IMR-90 (cell line): ENCODE results near the gene SNX32.

Experiments
- BHLHE40 ChIP-seq: fragments of 150-350 bp; IDR thresholded peaks from 2 replicates; pipeline ENCODE4 v1.6.1; 2016; ENCODE audit warnings: mild to moderate bottlenecking, low read depth, low read length
- MXI1 ChIP-seq: IDR thresholded peaks from 2 replicates; pipeline ENCODE4 v1.6.1; 2012; ENCODE audit warnings: low read depth, mild to moderate bottlenecking, low read length, moderate library complexity, borderline replicate concordance
- POLR2A ChIP-seq: IDR thresholded peaks from 2 replicates; pipeline ENCODE4 v1.6.1; 2012; ENCODE audit warnings: mild to moderate bottlenecking, low read depth, low read length
- TF ChIP-seq, protein P1 (sequence below): conservative IDR thresholded peaks from 2 replicates; pipeline ENCODE4 v1.5.1; 2012; ENCODE audit warnings: mild to moderate bottlenecking, low read depth, low read length, improper control_type of control experiment
- TF ChIP-seq, protein P2 (sequence below): fragments of 150-350 bp; IDR thresholded peaks from 2 replicates; pipeline ENCODE4 v1.6.1; 2017; ENCODE audit warnings: mild to moderate bottlenecking, antibody characterized with exemption, low read length, low read depth

DNA sequence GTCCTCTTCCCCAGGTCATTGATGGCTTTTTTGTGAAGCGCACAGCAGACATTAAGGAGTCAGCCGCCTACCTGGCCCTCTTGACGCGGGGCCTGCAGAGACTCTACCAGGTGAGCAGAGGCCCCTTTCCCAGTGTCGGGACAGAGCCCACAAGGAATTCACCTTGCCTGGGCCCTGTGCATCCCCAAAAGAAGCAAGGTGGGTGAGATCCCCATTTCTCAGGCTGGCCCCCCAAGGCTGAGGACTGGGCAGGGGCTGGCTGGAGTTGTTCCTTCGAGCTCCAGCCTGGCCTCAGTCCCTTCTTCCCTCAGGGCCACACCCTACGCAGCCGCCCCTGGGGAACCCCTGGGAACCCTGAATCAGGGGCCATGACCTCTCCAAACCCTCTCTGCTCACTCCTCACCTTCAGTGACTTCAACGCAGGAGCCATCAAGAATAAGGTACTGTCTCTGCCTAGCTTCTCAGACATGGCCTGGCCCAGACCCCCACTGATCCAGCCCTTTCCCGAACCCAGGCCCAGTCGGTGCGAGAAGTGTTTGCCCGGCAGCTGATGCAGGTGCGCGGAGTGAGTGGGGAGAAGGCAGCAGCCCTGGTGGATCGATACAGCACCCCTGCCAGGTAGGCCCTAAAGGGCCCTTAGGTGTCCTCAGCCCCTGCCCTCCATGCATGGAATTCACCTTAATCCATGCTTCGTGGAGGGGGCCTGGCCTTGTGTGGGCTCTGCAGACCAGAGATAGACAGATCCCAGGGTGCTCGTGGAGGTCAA is 31.1 kb downstream of the SNX32 start:
- no peak for TF ChIP-seq POLR2A
- TF ChIP-seq, protein P1, sequence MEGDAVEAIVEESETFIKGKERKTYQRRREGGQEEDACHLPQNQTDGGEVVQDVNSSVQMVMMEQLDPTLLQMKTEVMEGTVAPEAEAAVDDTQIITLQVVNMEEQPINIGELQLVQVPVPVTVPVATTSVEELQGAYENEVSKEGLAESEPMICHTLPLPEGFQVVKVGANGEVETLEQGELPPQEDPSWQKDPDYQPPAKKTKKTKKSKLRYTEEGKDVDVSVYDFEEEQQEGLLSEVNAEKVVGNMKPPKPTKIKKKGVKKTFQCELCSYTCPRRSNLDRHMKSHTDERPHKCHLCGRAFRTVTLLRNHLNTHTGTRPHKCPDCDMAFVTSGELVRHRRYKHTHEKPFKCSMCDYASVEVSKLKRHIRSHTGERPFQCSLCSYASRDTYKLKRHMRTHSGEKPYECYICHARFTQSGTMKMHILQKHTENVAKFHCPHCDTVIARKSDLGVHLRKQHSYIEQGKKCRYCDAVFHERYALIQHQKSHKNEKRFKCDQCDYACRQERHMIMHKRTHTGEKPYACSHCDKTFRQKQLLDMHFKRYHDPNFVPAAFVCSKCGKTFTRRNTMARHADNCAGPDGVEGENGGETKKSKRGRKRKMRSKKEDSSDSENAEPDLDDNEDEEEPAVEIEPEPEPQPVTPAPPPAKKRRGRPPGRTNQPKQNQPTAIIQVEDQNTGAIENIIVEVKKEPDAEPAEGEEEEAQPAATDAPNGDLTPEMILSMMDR, result no peak
- TF ChIP-seq, protein P2, sequence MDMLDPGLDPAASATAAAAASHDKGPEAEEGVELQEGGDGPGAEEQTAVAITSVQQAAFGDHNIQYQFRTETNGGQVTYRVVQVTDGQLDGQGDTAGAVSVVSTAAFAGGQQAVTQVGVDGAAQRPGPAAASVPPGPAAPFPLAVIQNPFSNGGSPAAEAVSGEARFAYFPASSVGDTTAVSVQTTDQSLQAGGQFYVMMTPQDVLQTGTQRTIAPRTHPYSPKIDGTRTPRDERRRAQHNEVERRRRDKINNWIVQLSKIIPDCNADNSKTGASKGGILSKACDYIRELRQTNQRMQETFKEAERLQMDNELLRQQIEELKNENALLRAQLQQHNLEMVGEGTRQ, result no peak
- no peak for TF ChIP-seq BHLHE40
- TF ChIP-seq MXI1, result no peak
